IPS-20b (cell line): ENCODE results near the gene RBM12.

Experiments used
- H3K27ac ChIP-seq: one replicate; pipeline ENCODE4 v1.5.1; 2013; ENCODE audit warnings: low read length
- H3K27me3 ChIP-seq: 2 replicates; pipeline ENCODE4 v1.6.1; 2013; ENCODE audit warnings: mild to moderate bottlenecking, low read length, inconsistent platforms; ENCODE audit not compliant: insufficient read depth
- H3K36me3 ChIP-seq: 2 replicates; pipeline ENCODE4 v1.6.1; 2013; ENCODE audit warnings: low read depth, mild to moderate bottlenecking, inconsistent platforms, low read length, moderate library complexity; ENCODE audit not compliant: insufficient read depth
- H3K4me1 ChIP-seq: 2 replicates; pipeline ENCODE4 v1.6.1; 2013; ENCODE audit warnings: mild to moderate bottlenecking, control low read depth, inconsistent platforms, low read length, moderate library complexity; ENCODE audit not compliant: insufficient read depth
- H3K4me3 ChIP-seq: 2 replicates; pipeline ENCODE4 v1.5.1; 2013; ENCODE audit warnings: mild to moderate bottlenecking, low read length, inconsistent platforms
- H3K9ac ChIP-seq: 2 replicates; pipeline ENCODE4 v1.6.1; 2013; ENCODE audit warnings: low read depth, mild to moderate bottlenecking, inconsistent platforms, low read length, moderate library complexity
- H3K9me3 ChIP-seq: 2 replicates; pipeline ENCODE4 v1.6.1; 2013; ENCODE audit warnings: mild to moderate bottlenecking, low read depth, low read length, inconsistent platforms; ENCODE audit not compliant: insufficient read depth

RBM12 gene

DNA sequence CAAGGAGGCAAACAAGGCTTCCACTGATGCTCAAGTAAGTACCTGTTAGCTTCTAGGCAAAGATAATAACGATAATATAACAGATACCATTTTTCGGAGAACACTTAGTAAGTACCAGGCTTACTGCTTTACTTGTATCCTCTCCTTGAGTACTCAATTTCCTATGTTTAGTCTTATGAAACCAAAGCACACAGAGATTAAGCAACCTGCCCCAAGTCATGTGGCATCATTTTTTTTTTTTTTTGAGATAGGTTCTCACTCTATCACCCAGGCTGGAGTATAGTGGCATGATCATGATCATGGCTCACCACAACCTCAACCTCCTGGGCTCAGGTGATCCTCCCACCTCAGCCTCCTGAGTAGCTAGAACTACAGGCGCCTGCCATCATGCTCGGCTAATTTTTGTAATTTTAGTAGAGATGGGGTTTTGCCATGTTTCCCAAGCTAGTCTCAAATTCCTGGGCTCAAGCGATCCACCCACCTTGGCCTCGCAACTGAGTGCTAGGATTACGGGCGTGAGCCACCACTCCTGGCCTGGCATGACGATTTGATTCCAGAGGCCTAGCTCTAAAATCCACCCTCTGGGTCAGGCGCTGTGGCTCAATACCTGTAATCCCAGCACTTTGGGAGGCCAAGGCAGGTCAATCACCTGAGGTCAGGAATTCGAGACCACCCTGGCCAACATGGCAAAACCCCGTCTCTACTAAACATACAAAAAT is 35.1 kb downstream of the RBM12 start:
- Histone ChIP-seq H3K9me3 (no peaks in the 10 kb centered on the region), H3K4me1 (no peaks in the 10 kb centered on the region), H3K27ac (no peak overlapping the region), H3K36me3 (peaks cover 77% of the 10 kb centered on the region), H3K27me3 (no peaks in the 10 kb centered on the region), H3K9ac (no peak overlapping the region), H3K4me3 (no peak overlapping the region)

DNA sequence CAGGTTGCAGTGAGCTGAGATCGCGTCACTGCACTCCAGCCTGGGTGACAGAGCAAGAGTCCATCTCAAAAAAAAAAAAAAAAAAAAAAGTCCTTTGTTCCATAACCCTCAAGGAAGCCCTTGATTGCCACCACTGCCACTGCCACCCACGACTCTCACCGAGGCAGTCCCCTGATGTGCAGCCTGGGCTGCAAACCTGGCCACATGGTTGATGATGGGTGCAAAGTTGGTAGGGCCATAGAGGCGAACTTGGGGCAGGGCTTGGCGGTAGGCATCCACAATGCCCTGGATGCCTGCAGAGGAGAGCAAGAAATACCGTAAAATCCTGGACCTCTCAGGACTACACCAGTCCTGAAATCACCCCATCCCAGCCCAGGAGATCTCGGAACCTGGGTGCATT is 37.6 kb downstream of the RBM12 start:
- H3K9ac ChIP-seq: no peak overlapping the region
- no peaks in the 10 kb centered on the region for H3K9me3 ChIP-seq
- no peak overlapping the region for H3K27ac ChIP-seq
- peaks cover 73% of the 10 kb centered on the region for H3K36me3 ChIP-seq
- no peaks in the 10 kb centered on the region for H3K27me3 ChIP-seq
- no peak overlapping the region for H3K4me3 ChIP-seq
- no peaks in the 10 kb centered on the region for H3K4me1 ChIP-seq

DNA sequence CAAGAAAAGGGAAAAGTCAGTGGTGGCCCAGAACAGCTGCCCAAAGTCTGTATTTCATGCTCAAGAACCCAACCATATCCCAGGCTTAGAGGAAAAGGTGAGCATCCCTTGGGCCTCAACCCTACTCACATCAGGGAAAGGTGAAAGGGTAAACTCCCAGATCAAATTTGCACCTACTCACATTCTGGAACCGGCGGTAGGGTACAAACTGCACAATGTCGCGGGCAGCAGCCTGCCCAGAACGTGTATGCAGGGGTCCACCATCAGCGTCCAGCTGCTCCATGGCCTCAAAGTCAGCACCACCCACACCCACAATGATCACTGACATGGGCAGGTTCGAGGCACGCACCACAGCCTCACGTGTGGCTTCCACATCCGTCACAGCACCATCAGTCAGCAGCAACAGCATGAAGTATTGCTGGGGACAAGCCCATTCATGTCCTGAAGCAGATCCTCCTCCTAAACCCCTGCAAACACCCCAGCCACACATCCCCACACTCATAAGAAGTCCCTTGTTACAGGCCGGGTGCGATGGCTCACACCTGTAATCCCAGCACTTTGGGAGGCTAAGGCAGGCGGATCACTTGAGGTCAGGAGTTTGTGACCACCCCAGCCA is 38.2 kb downstream of the RBM12 start:
- no peak overlapping the region for H3K4me3 ChIP-seq
- peaks cover 68% of the 10 kb centered on the region for H3K36me3 ChIP-seq
- H3K27me3 ChIP-seq: no peaks in the 10 kb centered on the region
- no peak overlapping the region for H3K9ac ChIP-seq
- no peaks in the 10 kb centered on the region for H3K4me1 ChIP-seq
- no peak overlapping the region for H3K27ac ChIP-seq
- no peaks in the 10 kb centered on the region for H3K9me3 ChIP-seq

DNA sequence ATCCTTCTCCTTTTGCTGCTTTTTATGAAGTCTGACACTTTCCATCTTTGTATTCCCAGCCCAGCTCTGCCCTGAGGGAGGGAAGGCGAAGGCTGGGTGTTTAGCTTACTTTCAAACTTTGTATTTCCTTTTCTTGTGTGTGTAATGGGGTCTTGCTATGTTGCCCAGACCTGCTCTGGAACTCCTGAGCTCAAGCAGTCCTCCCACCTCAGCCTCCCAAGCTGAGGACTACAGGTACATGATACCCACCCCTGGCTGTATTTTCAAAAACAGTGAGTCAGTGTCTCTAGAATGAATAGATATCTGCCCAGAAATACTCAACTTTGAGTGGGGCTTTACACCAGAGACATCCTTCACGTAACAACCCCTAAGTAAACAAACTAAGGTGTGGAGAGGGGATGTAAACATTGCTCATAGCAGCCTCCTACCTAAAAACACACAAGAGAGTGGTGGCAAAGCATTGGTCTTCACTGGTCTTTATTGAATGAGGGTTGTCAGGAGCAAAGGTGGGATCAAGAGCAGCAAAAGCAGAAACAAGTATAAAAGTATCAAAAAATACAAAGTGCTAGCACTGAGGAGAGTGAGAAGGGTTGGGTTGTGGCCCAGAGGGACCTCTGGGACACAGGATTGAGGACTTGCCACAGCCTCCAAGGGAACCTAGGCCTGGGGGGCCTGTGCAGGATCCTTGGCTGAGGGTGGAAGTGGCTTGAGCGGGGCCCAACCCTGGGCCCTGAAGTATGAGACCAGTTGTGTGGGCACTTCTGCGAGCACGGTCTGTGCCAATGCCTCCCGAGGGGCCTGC is 38.9 kb downstream of the RBM12 start:
- Histone ChIP-seq H3K27me3 (no peaks in the 10 kb centered on the region), H3K4me1 (no peaks in the 10 kb centered on the region), H3K4me3 (no peak overlapping the region), H3K36me3 (peaks cover 61% of the 10 kb centered on the region), H3K9ac (no peak overlapping the region), H3K27ac (no peak overlapping the region), H3K9me3 (no peaks in the 10 kb centered on the region)

DNA sequence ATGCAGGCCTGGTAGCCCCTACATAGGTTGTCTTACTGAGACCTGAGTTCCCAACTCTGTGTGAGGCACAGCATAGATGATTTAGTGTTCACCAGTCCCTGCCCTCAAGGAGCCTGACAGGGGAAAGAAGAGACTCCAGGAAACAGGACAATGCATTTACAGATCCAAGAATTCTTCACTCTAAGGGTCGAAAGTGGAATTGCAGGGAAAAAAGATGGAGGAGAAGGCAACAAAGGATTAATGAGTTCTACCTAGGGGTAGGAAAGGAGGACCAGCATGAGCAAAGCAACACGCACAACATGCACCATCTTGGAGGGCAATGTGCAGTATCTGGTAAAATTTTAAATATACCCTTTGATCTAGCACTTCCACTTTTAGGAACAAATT is 43.1 kb downstream of the RBM12 start:
- Histone ChIP-seq H3K27me3 (peaks cover 21% of the 10 kb centered on the region), H3K27ac (no peak overlapping the region), H3K9me3 (no peaks in the 10 kb centered on the region), H3K4me3 (no peak overlapping the region), H3K36me3 (peaks cover 23% of the 10 kb centered on the region), H3K9ac (no peak overlapping the region), H3K4me1 (peaks cover 7% of the 10 kb centered on the region; the same call in 1 of the 2 replicates)

DNA sequence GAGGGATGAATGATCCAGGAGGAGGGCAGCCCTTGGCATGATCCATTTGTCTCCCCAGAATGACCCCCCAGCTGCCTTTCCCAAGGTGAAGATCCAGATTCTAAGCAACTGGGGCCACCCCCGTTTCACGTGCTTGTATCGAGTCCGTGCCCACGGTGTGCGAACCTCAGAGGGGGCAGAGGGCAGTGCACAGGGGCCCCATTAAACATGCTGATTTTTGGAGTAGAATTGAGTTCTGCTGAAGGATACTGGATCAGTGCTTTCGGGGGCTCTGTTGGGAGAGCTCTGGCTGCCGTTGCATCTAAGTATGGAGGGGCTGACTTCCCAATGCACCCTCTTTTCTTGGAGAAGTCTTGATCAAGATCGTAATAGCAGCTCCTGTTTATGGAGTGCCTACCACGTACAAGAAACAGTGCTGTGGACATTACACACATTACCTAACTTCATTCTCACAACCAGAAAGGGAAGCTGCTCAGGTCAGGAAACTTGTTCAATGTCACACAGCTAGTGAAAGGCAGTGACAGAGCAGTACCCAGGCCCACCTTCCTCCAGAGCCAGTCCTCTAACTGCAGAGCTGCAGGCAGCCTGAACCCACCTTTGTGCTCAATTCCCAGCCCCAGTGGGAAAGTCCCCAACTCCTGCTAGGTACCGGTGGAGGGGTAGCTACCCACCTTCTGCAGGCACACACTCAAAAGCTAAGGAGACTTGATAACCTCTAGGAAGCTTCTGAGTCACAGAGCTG is 43.7 kb downstream of the RBM12 start:
- peaks cover 21% of the 10 kb centered on the region for H3K27me3 ChIP-seq
- H3K9me3 ChIP-seq: no peaks in the 10 kb centered on the region
- no peak overlapping the region for H3K27ac ChIP-seq
- peaks cover 18% of the 10 kb centered on the region for H3K36me3 ChIP-seq
- H3K4me3 ChIP-seq: no peak overlapping the region
- H3K9ac ChIP-seq: no peak overlapping the region
- H3K4me1 ChIP-seq: peaks cover 7% of the 10 kb centered on the region; the same call in 1 of the 2 replicates

DNA sequence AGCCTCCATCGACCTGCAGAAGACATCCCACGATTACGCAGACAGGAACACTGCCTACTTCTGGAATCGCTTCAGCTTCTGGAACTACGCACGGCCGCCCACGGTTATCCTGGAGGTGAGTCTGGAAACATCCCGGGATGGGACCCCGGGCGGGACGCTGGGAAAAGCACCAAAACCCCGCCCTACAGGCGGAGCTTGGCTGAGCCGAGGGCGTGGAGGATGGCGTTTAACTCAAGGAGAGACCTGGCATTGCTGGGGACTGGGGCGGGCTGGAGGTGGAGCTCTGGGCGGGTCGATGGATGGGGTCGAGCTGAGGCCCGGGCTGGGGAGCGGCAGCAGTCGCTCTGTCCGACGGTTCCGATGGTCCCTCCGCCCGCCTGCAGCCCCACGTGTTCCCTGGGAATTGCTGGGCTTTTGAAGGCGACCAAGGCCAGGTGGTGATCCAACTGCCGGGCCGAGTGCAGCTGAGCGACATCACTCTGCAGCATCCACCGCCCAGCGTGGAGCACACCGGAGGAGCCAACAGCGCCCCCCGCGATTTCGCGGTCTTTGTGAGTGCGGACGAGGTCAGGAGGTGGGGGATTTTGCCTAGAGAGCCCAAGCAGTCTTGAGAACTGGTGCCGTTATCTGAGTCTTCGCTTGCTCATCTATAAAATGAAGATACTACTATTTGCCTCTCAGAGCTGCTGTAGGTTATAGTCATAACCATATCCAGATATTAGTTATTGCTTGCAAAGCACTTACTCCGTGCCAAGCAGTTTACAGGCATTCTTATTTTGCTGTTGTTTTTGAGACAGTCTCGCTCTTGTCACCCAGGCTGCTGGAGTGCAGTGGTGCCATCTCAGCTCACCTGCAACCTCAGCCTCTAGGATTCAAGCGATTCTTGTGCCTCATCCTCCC is 45.3 kb downstream of the RBM12 start:
- peak overlapping the region; percentile 66; the same call in 1 of the 2 replicates for H3K9ac ChIP-seq
- H3K27me3 ChIP-seq: peaks cover 21% of the 10 kb centered on the region
- no peak overlapping the region for H3K27ac ChIP-seq
- peak overlapping the region; percentile 74 for H3K4me3 ChIP-seq
- 0 out of 2 replicates have a peak, but pooled peaks cover 3% of the 10 kb centered on the region for H3K36me3 ChIP-seq
- no peaks in the 10 kb centered on the region for H3K9me3 ChIP-seq
- peaks cover 7% of the 10 kb centered on the region; the same call in 1 of the 2 replicates for H3K4me1 ChIP-seq

DNA sequence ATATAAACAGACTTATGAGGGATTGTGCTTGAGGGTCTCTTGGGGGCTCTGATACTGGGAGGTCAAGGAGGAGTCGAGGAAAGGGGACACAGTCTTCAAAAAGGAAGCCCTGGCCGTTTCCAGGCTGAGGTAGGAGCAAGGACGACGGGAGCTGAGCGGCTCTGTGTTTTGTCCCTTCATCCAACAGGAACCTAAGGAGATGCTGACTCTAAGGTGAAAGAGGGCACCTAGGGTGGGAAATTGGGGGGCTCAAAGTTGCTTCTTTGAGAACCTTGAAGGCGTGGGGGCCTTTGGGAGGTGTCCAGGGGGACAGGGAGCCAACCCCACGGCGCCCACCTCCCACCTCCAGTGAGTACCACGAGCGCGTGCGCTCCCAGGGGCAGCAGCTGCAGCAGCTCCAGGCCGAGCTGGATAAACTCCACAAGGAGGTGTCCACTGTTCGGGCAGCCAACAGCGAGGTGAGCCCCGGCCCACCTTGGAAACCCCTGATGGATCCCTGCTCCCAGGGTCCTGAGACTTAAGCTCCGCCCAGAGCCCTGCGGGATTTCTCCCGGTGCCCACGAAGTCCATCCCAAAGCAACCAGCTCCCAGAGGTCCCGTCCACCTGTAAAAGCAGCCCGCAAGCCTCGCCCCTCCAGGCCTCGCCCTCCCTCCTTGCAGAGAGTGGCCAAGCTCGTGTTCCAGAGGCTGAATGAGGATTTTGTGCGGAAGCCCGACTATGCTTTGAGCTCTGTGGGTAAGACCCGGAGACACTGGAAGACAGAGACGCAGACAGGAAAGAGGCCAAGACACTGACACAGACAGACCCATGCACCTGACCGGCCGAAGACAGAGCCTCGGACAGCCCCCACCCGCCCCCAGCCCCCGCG is 46.2 kb downstream of the RBM12 start:
- peaks cover 7% of the 10 kb centered on the region; the same call in 1 of the 2 replicates for H3K4me1 ChIP-seq
- no peaks in the 10 kb centered on the region for H3K36me3 ChIP-seq
- peak overlapping the region; percentile 74 for H3K4me3 ChIP-seq
- H3K9me3 ChIP-seq: no peaks in the 10 kb centered on the region
- H3K27ac ChIP-seq: no peak overlapping the region
- H3K9ac ChIP-seq: peak overlapping the region; percentile 39
- H3K27me3 ChIP-seq: peaks cover 28% of the 10 kb centered on the region

DNA sequence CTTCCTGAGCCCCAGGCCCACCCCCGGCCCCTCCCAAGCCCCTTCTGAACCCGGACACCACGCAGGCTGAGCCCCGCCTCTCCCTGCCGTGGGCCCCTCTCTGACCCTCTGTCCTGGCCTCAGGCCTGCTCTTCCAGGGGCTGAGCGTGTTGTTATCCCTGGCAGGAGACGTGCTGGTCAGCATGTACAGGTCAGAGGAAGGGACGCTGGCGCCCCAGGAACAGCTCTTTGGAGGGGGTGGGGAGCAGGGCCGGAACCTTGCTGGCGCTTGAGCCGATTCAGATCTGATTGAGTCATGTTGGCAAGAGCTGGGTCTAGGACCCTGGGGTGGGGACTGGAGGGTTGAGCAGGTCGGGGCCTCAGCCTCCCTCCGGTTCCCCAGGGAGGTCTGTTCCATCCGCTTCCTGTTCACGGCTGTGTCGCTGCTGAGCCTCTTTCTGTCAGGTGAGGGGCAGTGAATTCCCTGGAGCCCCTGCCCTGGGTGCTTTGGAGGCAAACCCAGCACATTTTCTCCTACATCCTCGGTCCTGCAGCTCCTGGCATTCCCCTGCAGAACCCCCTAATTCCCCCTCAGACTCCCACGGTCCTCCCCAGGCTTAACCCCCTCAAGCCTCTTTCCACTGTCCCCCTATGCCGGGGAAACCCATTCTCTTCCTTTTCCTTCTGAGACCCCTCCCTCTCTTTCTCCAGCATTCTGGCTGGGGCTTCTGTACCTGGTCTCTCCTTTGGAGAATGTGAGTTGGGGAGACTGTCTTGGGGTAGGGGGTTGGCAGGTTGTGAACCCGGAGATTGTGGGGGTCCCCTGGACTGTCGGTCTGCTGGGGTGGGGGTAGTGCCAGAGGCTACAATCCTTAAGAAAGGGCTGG is 47.1 kb downstream of the RBM12 start:
- H3K4me3 ChIP-seq: peak overlapping the region; percentile 74

More for the DNA sequence above, 47.1 kb downstream of the RBM12 start:
- H3K27ac ChIP-seq: no peak overlapping the region
- no peaks in the 10 kb centered on the region for H3K9me3 ChIP-seq
- H3K9ac ChIP-seq: no peak overlapping the region; the same call in 1 of the 2 replicates
- H3K36me3 ChIP-seq: no peaks in the 10 kb centered on the region
- peaks cover 7% of the 10 kb centered on the region; the same call in 1 of the 2 replicates for H3K4me1 ChIP-seq
- peaks cover 28% of the 10 kb centered on the region for H3K27me3 ChIP-seq
